ENCODE measurements around the gene STK24.

The STK24 gene

DNA sequence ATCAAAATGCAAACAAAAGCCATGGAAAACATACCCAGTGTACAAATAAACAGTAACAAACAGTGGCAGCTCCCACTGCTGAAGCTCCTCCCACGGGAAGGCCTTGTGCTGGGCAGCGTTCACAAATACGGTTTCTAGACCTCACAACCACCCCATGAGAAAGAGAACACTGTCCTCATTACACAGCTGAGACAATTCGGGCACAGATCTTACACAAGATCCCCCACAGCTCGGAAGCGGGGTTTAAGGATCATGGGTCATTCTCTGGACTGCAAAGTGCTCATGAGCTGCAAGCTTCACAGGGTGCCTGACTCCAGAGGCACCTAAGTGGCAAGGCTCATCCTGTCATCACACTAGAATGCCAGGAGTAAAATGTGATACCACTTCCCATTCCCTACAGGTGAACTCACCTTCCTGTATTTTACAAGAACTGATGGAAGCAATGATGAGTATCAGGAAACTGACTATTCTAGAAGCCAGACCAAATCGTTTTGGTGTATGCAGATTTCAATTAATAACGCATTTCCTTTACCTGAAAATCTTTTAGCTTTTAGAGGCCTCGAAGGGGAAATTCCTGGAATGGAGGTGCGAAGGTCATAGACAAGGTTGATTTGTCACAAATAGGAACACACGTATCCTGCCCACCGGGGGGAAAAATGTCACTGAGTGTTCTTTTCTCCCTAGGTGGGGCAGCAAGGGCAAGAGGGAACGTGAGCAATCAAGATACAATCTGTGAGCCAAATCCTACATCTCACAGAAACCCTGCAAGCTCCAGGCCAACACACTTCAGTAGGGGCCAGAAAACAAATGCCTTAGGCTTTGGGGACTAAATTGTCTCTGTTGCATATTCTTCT lies 41.2 kb downstream of the STK24 start:
- 93 to 95% methylated on average over 13 of the region's 13 CpGs for WGBS, 2 experiments
- Histone ChIP-seq H3K4me1 (ENCODE audit: control insufficient read depth, insufficient read depth, low read length) (peaks cover 10% of the 10 kb centered on the region), H3K9me3 (ENCODE audit: control insufficient read depth, low read length) (no peaks in the 10 kb centered on the region), H3K27ac (ENCODE audit: insufficient read depth, low read depth, low read length, poor library complexity, severe bottlenecking) (no peak overlapping the region), H3K4me3 (ENCODE audit: insufficient read depth, low read depth, low read length) (no peak overlapping the region), H3K27me3 (ENCODE audit: control insufficient read depth, insufficient read depth, low read length, poor library complexity, severe bottlenecking) (no peaks in the 10 kb centered on the region), H3K36me3 (ENCODE audit: control insufficient read depth, insufficient read depth, low read length) (no peaks in the 10 kb centered on the region)

DNA sequence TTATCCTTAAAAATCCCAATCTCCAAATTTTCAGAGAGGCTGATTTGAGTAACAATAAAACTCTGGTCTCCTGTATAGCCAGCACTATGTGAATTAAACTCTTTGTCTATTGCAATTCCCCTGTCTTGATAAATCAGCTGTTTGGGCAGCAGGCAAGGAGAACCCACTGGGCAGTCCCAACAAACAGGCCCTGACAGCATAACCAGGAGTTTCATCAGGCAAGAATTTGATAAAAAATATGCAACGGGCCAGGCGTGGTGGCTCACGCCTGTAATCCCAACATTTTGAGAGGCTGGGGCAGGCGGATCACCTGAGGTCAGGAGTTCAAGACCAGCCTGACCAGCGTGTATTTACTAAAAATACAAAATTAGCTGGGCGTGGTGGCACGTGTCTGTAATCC lies 42.1 kb downstream of the STK24 start:
- H3K9me3 ChIP-seq (ENCODE audit: control insufficient read depth, low read length), result no peaks in the 10 kb centered on the region
- no peak overlapping the region for H3K4me3 ChIP-seq (ENCODE audit: insufficient read depth, low read depth, low read length)
- H3K27me3 ChIP-seq (ENCODE audit: control insufficient read depth, insufficient read depth, low read length, poor library complexity, severe bottlenecking), result no peaks in the 10 kb centered on the region
- 94 to 96% methylated on average over 7 of the region's 7 CpGs for whole genome bisulfite sequencing, 2 experiments
- no peak overlapping the region for H3K27ac ChIP-seq (ENCODE audit: insufficient read depth, low read depth, low read length, poor library complexity, severe bottlenecking)
- peaks cover 7% of the 10 kb centered on the region for H3K4me1 ChIP-seq (ENCODE audit: control insufficient read depth, insufficient read depth, low read length)
- no peaks in the 10 kb centered on the region for H3K36me3 ChIP-seq (ENCODE audit: control insufficient read depth, insufficient read depth, low read length)

DNA sequence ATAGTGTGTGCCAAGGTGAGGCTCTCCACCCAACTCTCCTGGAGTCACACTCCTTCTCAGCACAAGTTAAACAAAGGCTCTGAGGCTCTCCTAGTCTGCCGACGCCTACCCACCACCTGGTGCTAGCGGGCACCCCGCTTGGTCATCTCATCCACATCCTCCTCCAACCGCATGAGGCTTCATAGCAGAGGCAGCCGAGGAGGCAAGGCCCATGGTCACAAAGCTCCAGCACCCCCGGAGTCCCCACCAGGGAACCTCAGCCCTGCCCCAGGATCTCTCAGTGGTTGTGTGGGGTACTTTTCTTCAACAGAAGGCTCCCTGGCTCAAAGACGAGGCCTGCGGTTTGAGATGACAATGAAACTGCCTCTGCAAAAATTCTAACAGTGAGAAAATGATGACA lies 43.0 kb downstream of the STK24 start:
- H3K9me3 ChIP-seq (ENCODE audit: control insufficient read depth, low read length), result no peaks in the 10 kb centered on the region
- no peaks in the 10 kb centered on the region for H3K36me3 ChIP-seq (ENCODE audit: control insufficient read depth, insufficient read depth, low read length)
- 91 to 92% methylated on average over 9 of the region's 9 CpGs for WGBS, 2 experiments
- no peak overlapping the region for H3K4me3 ChIP-seq (ENCODE audit: insufficient read depth, low read depth, low read length)
- no peak overlapping the region for H3K27ac ChIP-seq (ENCODE audit: insufficient read depth, low read depth, low read length, poor library complexity, severe bottlenecking)
- no peaks in the 10 kb centered on the region for H3K27me3 ChIP-seq (ENCODE audit: control insufficient read depth, insufficient read depth, low read length, poor library complexity, severe bottlenecking)
- peaks cover 10% of the 10 kb centered on the region for H3K4me1 ChIP-seq (ENCODE audit: control insufficient read depth, insufficient read depth, low read length)

DNA sequence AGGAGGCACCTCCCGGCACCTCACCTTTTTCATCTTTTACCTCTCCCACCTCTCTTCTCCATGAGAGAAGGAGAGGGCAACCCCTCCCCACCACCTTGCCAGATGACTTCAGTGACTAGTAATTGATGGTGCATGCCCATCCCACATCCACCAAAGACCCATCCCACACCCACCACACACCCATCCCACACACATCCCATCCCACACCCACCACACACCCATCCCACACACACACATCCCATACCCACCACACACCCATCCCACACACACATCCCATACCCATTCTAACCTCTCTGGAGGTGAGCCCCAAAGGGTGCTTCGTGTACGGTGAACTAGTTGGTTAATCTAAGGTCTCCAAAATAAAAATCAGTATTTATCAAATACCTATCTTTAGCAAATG lies 44.7 kb downstream of the STK24 start:
- H3K36me3 ChIP-seq (ENCODE audit: control insufficient read depth, insufficient read depth, low read length), result no peaks in the 10 kb centered on the region
- no peak overlapping the region for H3K27ac ChIP-seq (ENCODE audit: insufficient read depth, low read depth, low read length, poor library complexity, severe bottlenecking)
- no peak overlapping the region for H3K4me3 ChIP-seq (ENCODE audit: insufficient read depth, low read depth, low read length)
- WGBS, 2 experiments, result 91 to 97% methylated on average over 3 of the region's 3 CpGs
- no peaks in the 10 kb centered on the region for H3K27me3 ChIP-seq (ENCODE audit: control insufficient read depth, insufficient read depth, low read length, poor library complexity, severe bottlenecking)
- H3K4me1 ChIP-seq (ENCODE audit: control insufficient read depth, insufficient read depth, low read length), result peaks cover 14% of the 10 kb centered on the region
- H3K9me3 ChIP-seq (ENCODE audit: control insufficient read depth, low read length), result no peaks in the 10 kb centered on the region

DNA sequence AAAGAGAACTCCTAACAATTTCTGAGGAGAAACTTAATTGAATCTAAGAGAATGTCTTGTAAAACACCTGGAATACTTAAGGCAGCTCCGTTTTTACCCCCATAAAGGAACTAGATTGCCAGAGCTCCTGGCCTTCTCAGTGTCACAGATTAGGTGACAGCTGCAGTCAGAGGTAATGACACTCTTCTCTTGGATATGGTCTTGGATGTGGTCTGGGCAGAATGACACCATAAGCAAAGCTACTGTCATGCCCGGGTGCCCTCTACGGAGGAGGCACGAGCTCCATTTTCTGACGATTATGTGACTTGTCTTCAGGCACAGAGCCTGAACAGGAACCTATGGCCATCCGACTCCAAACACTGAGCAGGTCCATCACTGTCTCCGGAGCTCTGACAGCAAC lies 46.7 kb downstream of the STK24 start:
- Histone ChIP-seq H3K27me3 (ENCODE audit: control insufficient read depth, insufficient read depth, low read length, poor library complexity, severe bottlenecking) (no peaks in the 10 kb centered on the region), H3K9me3 (ENCODE audit: control insufficient read depth, low read length) (no peaks in the 10 kb centered on the region), H3K4me1 (ENCODE audit: control insufficient read depth, insufficient read depth, low read length) (peaks cover 17% of the 10 kb centered on the region), H3K4me3 (ENCODE audit: insufficient read depth, low read depth, low read length) (no peak overlapping the region), H3K36me3 (ENCODE audit: control insufficient read depth, insufficient read depth, low read length) (no peaks in the 10 kb centered on the region), H3K27ac (ENCODE audit: insufficient read depth, low read depth, low read length, poor library complexity, severe bottlenecking) (no peak overlapping the region)
- 93 to 96% methylated on average over 7 of the region's 7 CpGs for WGBS, 2 experiments

DNA sequence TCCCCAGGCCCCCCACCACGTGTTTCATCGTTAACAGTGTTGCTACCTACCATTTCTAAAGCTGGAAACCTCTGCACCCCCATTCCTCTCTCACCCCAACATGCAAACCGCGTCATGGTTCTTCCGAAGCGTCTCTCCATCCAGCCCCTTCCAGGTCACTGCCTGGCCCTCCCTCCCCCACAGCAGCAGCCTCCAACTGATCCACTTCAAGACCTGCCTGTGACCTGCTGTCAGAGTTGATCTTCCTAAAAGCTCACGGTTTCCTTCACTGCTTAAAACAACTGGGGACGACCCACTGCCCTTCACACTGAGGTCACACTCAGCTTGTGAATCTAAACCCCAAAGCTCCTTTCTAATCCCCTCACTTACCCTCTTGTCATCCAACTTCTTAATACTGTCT lies 47.7 kb downstream of the STK24 start:
- no peaks in the 10 kb centered on the region for H3K36me3 ChIP-seq (ENCODE audit: control insufficient read depth, insufficient read depth, low read length)
- H3K4me3 ChIP-seq (ENCODE audit: insufficient read depth, low read depth, low read length), result no peak overlapping the region
- whole genome bisulfite sequencing, 2 experiments, result 90 to 92% methylated on average over 8 of the region's 8 CpGs
- H3K9me3 ChIP-seq (ENCODE audit: control insufficient read depth, low read length), result no peaks in the 10 kb centered on the region
- H3K27ac ChIP-seq (ENCODE audit: insufficient read depth, low read depth, low read length, poor library complexity, severe bottlenecking), result no peak overlapping the region
- no peaks in the 10 kb centered on the region for H3K27me3 ChIP-seq (ENCODE audit: control insufficient read depth, insufficient read depth, low read length, poor library complexity, severe bottlenecking)
- peaks cover 21% of the 10 kb centered on the region for H3K4me1 ChIP-seq (ENCODE audit: control insufficient read depth, insufficient read depth, low read length)

DNA sequence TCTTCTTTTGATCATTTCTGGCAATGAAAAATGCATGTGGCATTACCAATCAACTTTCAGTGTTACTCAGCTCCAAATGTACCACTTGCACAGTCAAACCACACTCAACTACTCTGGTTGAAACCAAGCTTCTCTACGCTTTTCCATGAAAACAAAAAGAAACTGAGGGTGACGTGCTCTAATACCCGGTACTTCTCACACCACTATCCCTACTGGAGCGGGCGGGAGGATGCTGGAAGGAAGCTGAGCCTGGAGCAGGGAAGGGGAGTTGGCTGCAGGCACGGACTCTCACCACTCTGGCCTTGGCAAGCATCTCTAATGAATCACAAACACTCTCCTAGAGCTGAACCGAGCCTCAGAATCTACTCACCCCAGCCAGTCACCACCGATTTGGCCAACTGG lies 48.2 kb downstream of the STK24 start:
- H3K36me3 ChIP-seq (ENCODE audit: control insufficient read depth, insufficient read depth, low read length), result no peaks in the 10 kb centered on the region
- 90 to 93% methylated on average over 8 of the region's 8 CpGs for WGBS, 2 experiments
- H3K9me3 ChIP-seq (ENCODE audit: control insufficient read depth, low read length), result no peaks in the 10 kb centered on the region
- H3K4me1 ChIP-seq (ENCODE audit: control insufficient read depth, insufficient read depth, low read length), result peaks cover 21% of the 10 kb centered on the region
- no peak overlapping the region for H3K27ac ChIP-seq (ENCODE audit: insufficient read depth, low read depth, low read length, poor library complexity, severe bottlenecking)
- H3K4me3 ChIP-seq (ENCODE audit: insufficient read depth, low read depth, low read length), result no peak overlapping the region
- no peaks in the 10 kb centered on the region for H3K27me3 ChIP-seq (ENCODE audit: control insufficient read depth, insufficient read depth, low read length, poor library complexity, severe bottlenecking)

DNA sequence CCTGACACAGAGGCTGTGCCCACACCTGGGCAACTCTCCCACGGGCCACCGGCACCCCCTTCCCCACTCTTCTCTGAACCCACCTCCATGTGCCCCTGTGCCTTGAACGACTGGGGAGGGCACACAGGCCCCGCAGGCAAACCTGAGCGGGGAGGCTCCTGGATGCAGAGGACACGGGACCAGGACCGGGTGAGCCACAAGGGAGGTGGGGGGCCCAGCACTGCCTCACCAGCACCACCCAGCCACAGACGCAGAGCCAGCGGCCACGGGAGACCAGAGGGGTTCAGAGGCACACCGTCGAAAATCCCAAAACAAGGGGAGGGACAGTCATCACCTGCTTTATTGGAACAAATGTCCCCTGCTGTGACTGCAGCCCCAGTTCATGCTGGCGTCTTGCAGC lies 49.4 kb downstream of the STK24 start:
- 88 to 91% methylated on average over 13 of the region's 13 CpGs for WGBS, 2 experiments
- Histone ChIP-seq H3K27me3 (ENCODE audit: control insufficient read depth, insufficient read depth, low read length, poor library complexity, severe bottlenecking) (no peaks in the 10 kb centered on the region), H3K9me3 (ENCODE audit: control insufficient read depth, low read length) (no peaks in the 10 kb centered on the region), H3K4me1 (ENCODE audit: control insufficient read depth, insufficient read depth, low read length) (peaks cover 21% of the 10 kb centered on the region), H3K4me3 (ENCODE audit: insufficient read depth, low read depth, low read length) (no peak overlapping the region), H3K36me3 (ENCODE audit: control insufficient read depth, insufficient read depth, low read length) (no peaks in the 10 kb centered on the region), H3K27ac (ENCODE audit: insufficient read depth, low read depth, low read length, poor library complexity, severe bottlenecking) (no peak overlapping the region)

DNA sequence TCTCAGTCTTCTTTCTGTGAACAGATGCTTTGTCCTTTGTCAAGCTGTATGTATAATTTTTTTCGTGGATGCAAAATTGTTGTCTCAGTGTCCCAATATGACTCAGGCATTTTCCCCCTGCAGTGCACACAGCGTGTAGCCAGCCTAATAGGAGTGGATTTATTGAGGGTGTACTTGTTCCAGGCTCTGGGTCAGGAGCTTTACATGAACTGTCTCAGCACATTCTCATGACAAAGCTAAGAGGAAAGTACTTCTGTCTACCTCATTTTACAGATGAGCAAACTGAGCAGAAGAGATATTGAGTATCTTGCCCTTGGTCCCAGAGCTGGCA lies 50.8 kb downstream of the STK24 start:
- H3K4me3 ChIP-seq (ENCODE audit: insufficient read depth, low read depth, low read length), result no peak overlapping the region
- no peaks in the 10 kb centered on the region for H3K9me3 ChIP-seq (ENCODE audit: control insufficient read depth, low read length)
- H3K27ac ChIP-seq (ENCODE audit: insufficient read depth, low read depth, low read length, poor library complexity, severe bottlenecking), result no peak overlapping the region
- H3K27me3 ChIP-seq (ENCODE audit: control insufficient read depth, insufficient read depth, low read length, poor library complexity, severe bottlenecking), result no peaks in the 10 kb centered on the region
- peaks cover 26% of the 10 kb centered on the region for H3K4me1 ChIP-seq (ENCODE audit: control insufficient read depth, insufficient read depth, low read length)
- no peaks in the 10 kb centered on the region for H3K36me3 ChIP-seq (ENCODE audit: control insufficient read depth, insufficient read depth, low read length)
- WGBS, 2 experiments, result 79 to 97% methylated on average over 2 of the region's 2 CpGs

DNA sequence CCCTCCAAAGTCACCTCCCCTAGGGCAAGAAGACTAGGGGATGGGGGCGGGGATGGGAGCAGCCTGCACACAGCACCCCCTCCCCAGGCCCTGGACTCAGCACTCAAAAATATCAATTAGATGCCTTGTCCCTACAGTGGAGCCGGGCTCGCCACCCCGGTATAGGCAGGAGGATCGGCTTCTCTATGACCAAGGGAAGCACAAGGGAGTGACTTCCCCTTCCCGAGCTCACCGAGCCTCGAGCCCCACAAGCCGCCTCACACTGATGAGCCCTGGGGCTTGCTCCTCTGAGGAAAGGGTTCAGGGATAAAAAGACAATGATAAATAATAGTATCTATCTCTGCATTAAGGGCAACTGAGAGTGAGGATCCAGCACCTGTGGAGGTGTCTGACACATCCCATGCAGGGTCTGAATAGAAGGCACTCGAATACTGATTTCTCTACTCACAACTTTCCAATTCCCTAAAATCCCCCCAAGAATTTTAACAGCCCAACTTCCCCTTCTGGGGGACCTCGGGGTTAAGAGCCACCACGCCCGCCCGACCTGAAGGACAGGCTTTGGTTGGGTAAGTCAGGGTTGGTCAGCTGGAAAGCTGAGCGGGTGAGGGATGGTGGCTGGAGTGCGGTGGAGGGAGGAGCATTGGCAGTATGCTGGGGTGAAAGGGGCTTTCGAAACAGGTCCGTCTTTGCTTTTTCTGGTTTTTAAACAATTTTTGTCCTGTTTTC lies 51.3 kb downstream of the STK24 start:
- no peaks in the 10 kb centered on the region for H3K9me3 ChIP-seq (ENCODE audit: control insufficient read depth, low read length)
- WGBS, 2 experiments, result 83 to 89% methylated on average over 18 of the region's 18 CpGs
- peak overlapping the region; percentile 66 for H3K27ac ChIP-seq (ENCODE audit: insufficient read depth, low read depth, low read length, poor library complexity, severe bottlenecking)
- peaks cover 30% of the 10 kb centered on the region for H3K4me1 ChIP-seq (ENCODE audit: control insufficient read depth, insufficient read depth, low read length)
- no peak overlapping the region for H3K4me3 ChIP-seq (ENCODE audit: insufficient read depth, low read depth, low read length)
- no peaks in the 10 kb centered on the region for H3K36me3 ChIP-seq (ENCODE audit: control insufficient read depth, insufficient read depth, low read length)
- no peaks in the 10 kb centered on the region for H3K27me3 ChIP-seq (ENCODE audit: control insufficient read depth, insufficient read depth, low read length, poor library complexity, severe bottlenecking)
